Esophagus muscularis mucosa (tissue), 4 donors: ENCODE data around the gene PTPRS. TPM values are rescaled to one million over a fixed set of nuclear protein-coding genes. Genes with fewer than 3 reads are reported as not detected.

Source experiments
- DNase-seq: peaks from one replicate; pipeline ENCODE4 v3.0.0-alpha.2; 2017; ENCODE audit errors: extremely low spot score
- H3K27ac ChIP-seq, 4 donors: fragments of 200-600 bp; sonication (generic); replicated peaks in 1 of 4; 1 replicate in 3 of 4; 2 replicates in 1 of 4; pipeline ENCODE4 v1.5.1; 2016 to 2019; ENCODE audit warnings: mild to moderate bottlenecking in 1 of 4
- H3K27me3 ChIP-seq, 4 donors: fragments of 200-600 bp; sonication (generic); one replicate each; pipeline versions ENCODE4 v1.5.1 to v1.6.0; 2016 to 2019
- H3K36me3 ChIP-seq, 4 donors: fragments of 200-600 bp; sonication (generic); one replicate each; pipeline ENCODE4 v1.5.1; 2016 to 2019
- H3K4me1 ChIP-seq, 4 donors: fragments of 200-600 bp; sonication (generic); one replicate each; pipeline ENCODE4 v1.5.1; 2016 to 2019
- H3K4me3 ChIP-seq, 4 donors: fragments of 200-600 bp; sonication (generic); 1 replicate in 2 of 4; 2 replicates in 2 of 4; pipeline ENCODE4 v1.5.1; 2016 to 2019; ENCODE audit warnings: mild to moderate bottlenecking in 4 of 4, moderate library complexity in 1 of 4
- H3K9me3 ChIP-seq, 4 donors: fragments of 200-600 bp; sonication (generic); 1 replicate in 3 of 4; 2 replicates in 1 of 4; pipeline ENCODE4 v1.5.1; 2016 to 2019
- EP300 ChIP-seq: sonication (generic); formaldehyde crosslinking; IDR thresholded peaks from one replicate; pipeline ENCODE4 v1.6.1; 2017; ENCODE audit warnings: antibody characterized with exemption
- POLR2A ChIP-seq: fragments of 450-650 bp; IDR thresholded peaks from one replicate; pipeline ENCODE4 v1.6.1; 2017; ENCODE audit warnings: antibody characterized with exemption, moderate library complexity, mild to moderate bottlenecking, low read depth
- POLR2AphosphoS5 ChIP-seq, 2 donors: sonication (generic); formaldehyde crosslinking; IDR thresholded peaks; one replicate each; pipeline ENCODE4 v1.6.1; 2017; ENCODE audit warnings: antibody characterized with exemption in 2 of 2
- WGBS: methylation state at CpG from one replicate; pipeline ENCODE4 v1.1.5; 2018; 5-methylcytosine and 5-hydroxymethylcytosine counted together
- intact Hi-C: fragments of 100-400 bp; cut with DNase I; formaldehyde crosslinking; loops from one replicate; pipeline ENCODE4 v1.15.1; 2023
- total RNA-seq, 4 donors: library from RNA; depleted of rRNA; stranded (reverse); fragments of >200 nt; gene quantifications; one replicate each; pipeline versions ENCODE4 v1.1.0 to v1.2.1, GENCODE V29; 2016
- TF ChIP-seq, protein P1 (sequence below), 3 experiments: fragments of 200-600 bp in 2 of 3; fragments of 450-650 bp in 1 of 3; sonication (generic) in 2 of 3; IDR thresholded peaks; one replicate each; pipeline ENCODE4 v1.5.1; 2017 to 2019; ENCODE audit warnings: antibody characterized with exemption in 3 of 3, mild to moderate bottlenecking in 2 of 3, moderate library complexity in 1 of 3

PTPRS gene
- total RNA-seq, 4 donors from 2014 or later: 140 to 311 (median 224) TPM

GRCh38 chr19:5352229-5352763 is 11.7 kb upstream of the PTPRS start:
- Histone ChIP-seq H3K27ac (no peak overlapping the region), H3K9me3 (no peaks in the 10 kb centered on the region), H3K36me3 (no peaks in the 10 kb centered on the region), H3K27me3 (peaks cover 0 to 76% (median 3%) of the 10 kb centered on the region in 4 donors), H3K4me3 (no peak overlapping the region), H3K4me1 (no peaks in the 10 kb centered on the region)
- intact Hi-C loops: no loop called here
- WGBS: 41% methylated on average over 8 of the region's 8 CpGs
- TF ChIP-seq POLR2A: no peak
- TF ChIP-seq POLR2AphosphoS5 (IDR thresholded peaks at IDR 0.05): no peak
- DNase-seq: no peak

- 79% methylated on average over 2 of the region's 2 CpGs for WGBS
- Histone ChIP-seq H3K9me3 (no peaks in the 10 kb centered on the region), H3K4me1 (no peaks in the 10 kb centered on the region), H3K27me3 (peaks cover 0 to 71% (median 3%) of the 10 kb centered on the region in 4 donors), H3K27ac (no peak overlapping the region), H3K4me3 (no peak overlapping the region), H3K36me3 (no peaks in the 10 kb centered on the region)
- no peak for TF ChIP-seq EP300
- no peak for TF ChIP-seq POLR2AphosphoS5 (IDR thresholded peaks at IDR 0.05)
- TF ChIP-seq, protein P1, sequence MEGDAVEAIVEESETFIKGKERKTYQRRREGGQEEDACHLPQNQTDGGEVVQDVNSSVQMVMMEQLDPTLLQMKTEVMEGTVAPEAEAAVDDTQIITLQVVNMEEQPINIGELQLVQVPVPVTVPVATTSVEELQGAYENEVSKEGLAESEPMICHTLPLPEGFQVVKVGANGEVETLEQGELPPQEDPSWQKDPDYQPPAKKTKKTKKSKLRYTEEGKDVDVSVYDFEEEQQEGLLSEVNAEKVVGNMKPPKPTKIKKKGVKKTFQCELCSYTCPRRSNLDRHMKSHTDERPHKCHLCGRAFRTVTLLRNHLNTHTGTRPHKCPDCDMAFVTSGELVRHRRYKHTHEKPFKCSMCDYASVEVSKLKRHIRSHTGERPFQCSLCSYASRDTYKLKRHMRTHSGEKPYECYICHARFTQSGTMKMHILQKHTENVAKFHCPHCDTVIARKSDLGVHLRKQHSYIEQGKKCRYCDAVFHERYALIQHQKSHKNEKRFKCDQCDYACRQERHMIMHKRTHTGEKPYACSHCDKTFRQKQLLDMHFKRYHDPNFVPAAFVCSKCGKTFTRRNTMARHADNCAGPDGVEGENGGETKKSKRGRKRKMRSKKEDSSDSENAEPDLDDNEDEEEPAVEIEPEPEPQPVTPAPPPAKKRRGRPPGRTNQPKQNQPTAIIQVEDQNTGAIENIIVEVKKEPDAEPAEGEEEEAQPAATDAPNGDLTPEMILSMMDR (IDR thresholded peaks at IDR 0.05): no peak
- TF ChIP-seq POLR2A: no peak
- intact Hi-C loops: no loop called here
- no peak for DNase-seq
Observed at GRCh38 chr19:5351731-5352228, 11.2 kb upstream of the PTPRS start.

GRCh38 chr19:5349041-5349440 is 8.4 kb upstream of the PTPRS start:
- DNase-seq: no peak
- intact Hi-C loops: no loop called here
- Histone ChIP-seq H3K27ac (no peak overlapping the region), H3K9me3 (no peaks in the 10 kb centered on the region), H3K4me3 (no peak overlapping the region), H3K36me3 (no peaks in the 10 kb centered on the region), H3K4me1 (no peaks in the 10 kb centered on the region), H3K27me3 (peaks cover 0 to 45% (median under 1%) of the 10 kb centered on the region in 4 donors)
- TF ChIP-seq POLR2A: no peak
- TF ChIP-seq POLR2AphosphoS5 (IDR thresholded peaks at IDR 0.05): no peak
- TF ChIP-seq EP300: no peak
- TF ChIP-seq, protein P1 (IDR thresholded peaks at IDR 0.05): no peak
- 74% methylated on average over 3 of the region's 3 CpGs for WGBS

DNA sequence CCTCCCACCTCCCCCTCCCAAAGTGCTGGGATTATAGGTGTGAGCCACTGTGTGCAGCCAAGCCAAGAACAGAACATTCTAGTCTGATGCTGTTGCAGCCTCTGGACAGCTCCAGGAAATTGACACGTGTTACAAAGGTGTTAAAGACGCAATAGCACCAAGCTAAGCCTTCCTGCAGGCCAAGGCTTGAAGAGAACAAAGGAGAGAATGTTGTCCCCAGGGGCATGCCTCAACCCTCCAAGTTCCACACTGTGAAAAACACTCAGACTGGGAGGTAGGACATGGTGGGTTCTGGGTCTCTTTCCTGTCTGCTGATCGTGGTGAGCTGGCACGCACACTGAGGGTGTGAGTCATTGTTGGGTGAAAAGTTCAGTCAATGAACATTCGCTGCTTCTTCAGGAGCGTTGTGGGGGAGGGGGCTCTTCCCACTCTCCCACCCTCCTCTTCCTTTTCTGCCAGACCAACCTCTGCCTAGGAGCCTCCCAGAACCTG is 5.3 kb upstream of the PTPRS start:
- no peak for TF ChIP-seq POLR2A
- TF ChIP-seq EP300: no peak
- TF ChIP-seq POLR2AphosphoS5 (IDR thresholded peaks at IDR 0.05): no peak
- TF ChIP-seq, protein P1 (IDR thresholded peaks at IDR 0.05): no peak
- H3K4me1 ChIP-seq: peaks cover 0 to 3% (median 2%) of the 10 kb centered on the region in 4 donors
- DNase-seq: no peak
- H3K27me3 ChIP-seq: peaks cover 0 to 28% (median 0%) of the 10 kb centered on the region in 4 donors
- H3K27ac ChIP-seq: no peak overlapping the region
- H3K4me3 ChIP-seq: no peak overlapping the region
- H3K36me3 ChIP-seq: no peaks in the 10 kb centered on the region
- WGBS: 37% methylated on average over 6 of the region's 6 CpGs
- intact Hi-C loops: no loop called here
- H3K9me3 ChIP-seq: no peaks in the 10 kb centered on the region

- Histone ChIP-seq H3K36me3 (no peaks in the 10 kb centered on the region), H3K4me1 (peaks cover 10 to 22% (median 21%) of the 10 kb centered on the region in 4 donors), H3K4me3 (no peak overlapping the region), H3K27me3 (peaks cover 0 to 28% (median 10%) of the 10 kb centered on the region in 4 donors), H3K9me3 (no peaks in the 10 kb centered on the region), H3K27ac (no peak overlapping the region)
- no peak for TF ChIP-seq EP300
- TF ChIP-seq POLR2AphosphoS5 (IDR thresholded peaks at IDR 0.05): no peak
- TF ChIP-seq, protein P1 (IDR thresholded peaks at IDR 0.05): no peak
- no peak for TF ChIP-seq POLR2A
- DNase-seq: no peak
- intact Hi-C loops: no loop called here
- WGBS: 68% methylated on average over 9 of the region's 9 CpGs
Observed at GRCh38 chr19:5343848-5344247, 3.2 kb upstream of the PTPRS start.
